Esophagus squamous epithelium (tissue), 4 donors: ENCODE results near the gene NANOGP8.

Experiments used
- CTCF ChIP-seq, 6 experiments: fragments of 450-650 bp in 4 of 6; fragments of 200-600 bp in 2 of 6; sonication (generic) in 2 of 6; IDR thresholded peaks; one replicate each; pipeline ENCODE4 v1.5.1; 2016 to 2019; ENCODE audit warnings: antibody characterized with exemption in 6 of 6, mild to moderate bottlenecking in 4 of 6, moderate library complexity in 4 of 6
- POLR2A ChIP-seq, 4 donors: fragments of 450-650 bp; IDR thresholded peaks; one replicate each; pipeline ENCODE4 v1.6.1; 2017; ENCODE audit warnings: antibody characterized with exemption in 4 of 4, mild to moderate bottlenecking in 4 of 4, moderate library complexity in 3 of 4

- TF ChIP-seq CTCF (IDR thresholded peaks at IDR 0.05) (no peak), POLR2A (IDR thresholded peaks at IDR 0.05) (no peak)
Observed at GRCh38 chr15:35043373-35044095, 41.6 kb downstream of the NANOGP8 start.
